ENCODE results near the gene DDRGK1. TPM values are rescaled to one million over a fixed set of nuclear protein-coding genes. Genes with fewer than 3 reads are reported as not detected.

The DDRGK1 gene
- total RNA-seq, 1 experiment from 2014 or later, result 97.7 TPM

DNA sequence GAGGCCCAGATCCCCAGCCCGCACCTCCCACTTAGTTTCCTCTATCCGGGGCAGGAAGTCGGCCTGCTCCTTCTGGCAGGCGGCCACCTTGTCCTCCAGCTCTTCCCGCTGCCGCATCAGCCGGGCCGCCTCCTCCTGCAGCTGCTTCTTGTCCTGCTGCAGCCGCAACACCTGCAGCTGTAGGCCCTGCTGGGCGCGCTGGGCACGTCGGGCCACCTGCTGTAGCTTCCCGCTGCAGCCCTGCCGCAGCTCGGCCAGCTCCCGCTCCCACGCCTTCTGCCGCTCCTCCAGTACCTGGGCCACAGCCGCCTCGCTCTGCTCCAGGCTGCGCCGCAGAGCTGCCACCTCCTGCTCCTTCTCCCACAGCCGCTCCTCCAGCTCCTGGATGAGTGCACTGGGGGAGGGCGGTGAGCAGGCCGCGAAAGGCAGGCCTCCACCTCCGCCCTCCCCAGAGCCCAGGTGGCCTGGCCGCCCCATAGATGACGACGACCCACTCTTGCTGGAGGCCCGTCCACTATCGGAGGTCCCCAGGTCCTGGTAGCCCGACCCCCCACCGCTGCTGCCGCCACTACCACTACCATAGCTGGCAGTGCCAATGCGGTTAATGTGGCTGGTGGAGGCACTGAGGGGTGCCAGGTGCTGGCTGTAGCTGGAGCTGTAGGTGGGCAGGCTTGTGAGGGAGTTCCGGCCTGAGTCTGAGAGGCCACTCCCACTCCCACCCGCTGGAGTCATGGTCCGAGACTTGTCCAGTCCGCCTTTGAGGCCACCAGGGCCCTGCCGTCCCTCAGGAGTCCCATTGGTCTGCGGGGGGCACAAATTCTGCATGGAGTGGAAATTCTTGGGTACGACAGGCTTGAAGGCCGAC is 38.8 kb downstream of the DDRGK1 start:
- no peak overlapping the region for H3K9ac ChIP-seq (ENCODE audit: low read length)
- peak overlapping the region; percentile 76 for H2AFZ ChIP-seq (ENCODE audit: low read length)
- H3K9me3 ChIP-seq (ENCODE audit: low read length), result no peaks in the 10 kb centered on the region
- H3K79me2 ChIP-seq (ENCODE audit: low read length), result no peaks in the 10 kb centered on the region
- ChIA-PET POLR2A (ENCODE audit: unreplicated experiment) (interaction anchor here (0.6 kb wide), 1 partner anchor 80 kb away, joined by 38 read pairs; no protein-coding TSS in a partner anchor), CTCF (no interaction called here)
- TF ChIP-seq, protein P1, sequence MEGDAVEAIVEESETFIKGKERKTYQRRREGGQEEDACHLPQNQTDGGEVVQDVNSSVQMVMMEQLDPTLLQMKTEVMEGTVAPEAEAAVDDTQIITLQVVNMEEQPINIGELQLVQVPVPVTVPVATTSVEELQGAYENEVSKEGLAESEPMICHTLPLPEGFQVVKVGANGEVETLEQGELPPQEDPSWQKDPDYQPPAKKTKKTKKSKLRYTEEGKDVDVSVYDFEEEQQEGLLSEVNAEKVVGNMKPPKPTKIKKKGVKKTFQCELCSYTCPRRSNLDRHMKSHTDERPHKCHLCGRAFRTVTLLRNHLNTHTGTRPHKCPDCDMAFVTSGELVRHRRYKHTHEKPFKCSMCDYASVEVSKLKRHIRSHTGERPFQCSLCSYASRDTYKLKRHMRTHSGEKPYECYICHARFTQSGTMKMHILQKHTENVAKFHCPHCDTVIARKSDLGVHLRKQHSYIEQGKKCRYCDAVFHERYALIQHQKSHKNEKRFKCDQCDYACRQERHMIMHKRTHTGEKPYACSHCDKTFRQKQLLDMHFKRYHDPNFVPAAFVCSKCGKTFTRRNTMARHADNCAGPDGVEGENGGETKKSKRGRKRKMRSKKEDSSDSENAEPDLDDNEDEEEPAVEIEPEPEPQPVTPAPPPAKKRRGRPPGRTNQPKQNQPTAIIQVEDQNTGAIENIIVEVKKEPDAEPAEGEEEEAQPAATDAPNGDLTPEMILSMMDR (conservative IDR thresholded peaks at IDR 0.05; ENCODE audit: low read depth, low read length), result no peak
- TF ChIP-seq EZH2phosphoT487 (IDR thresholded peaks at IDR 0.05; ENCODE audit: borderline replicate concordance, low read length) (no peak), EZH2 (IDR thresholded peaks at IDR 0.05; ENCODE audit: low read length, unreplicated experiment) (no peak)
- DNase-seq, result peak; percentile 35
- no peaks in the 10 kb centered on the region for H3K9me2 ChIP-seq (replicated peaks; ENCODE audit: low read length)
- H3K4me1 ChIP-seq (ENCODE audit: insufficient read depth, low read length), result no peaks in the 10 kb centered on the region; the same call in 1 of the 2 replicates
- no peaks in the 10 kb centered on the region for H3F3A ChIP-seq (ENCODE audit: low read length, unreplicated experiment)
- peak; percentile 60 for ATAC-seq
- H4K20me1 ChIP-seq (ENCODE audit: low read length), result no peaks in the 10 kb centered on the region
- H3K27ac ChIP-seq (ENCODE audit: low read length), result no peak overlapping the region
- H3K4me2 ChIP-seq (ENCODE audit: low read length), result peak overlapping the region; percentile 79; the same call in 1 of the 2 replicates
- no TSS peak for BruUV-seq (replicated peaks)
- peak overlapping the region; percentile 57; the same call in 1 of the 2 replicates for H3K4me3 ChIP-seq (ENCODE audit: low read length)
- H3K36me3 ChIP-seq (ENCODE audit: low read depth, low read length), result no peaks in the 10 kb centered on the region
- H3K27me3 ChIP-seq (ENCODE audit: low read length), result no peaks in the 10 kb centered on the region
- intact Hi-C loops (cut with micrococcal nuclease), result no loop called here

DNA sequence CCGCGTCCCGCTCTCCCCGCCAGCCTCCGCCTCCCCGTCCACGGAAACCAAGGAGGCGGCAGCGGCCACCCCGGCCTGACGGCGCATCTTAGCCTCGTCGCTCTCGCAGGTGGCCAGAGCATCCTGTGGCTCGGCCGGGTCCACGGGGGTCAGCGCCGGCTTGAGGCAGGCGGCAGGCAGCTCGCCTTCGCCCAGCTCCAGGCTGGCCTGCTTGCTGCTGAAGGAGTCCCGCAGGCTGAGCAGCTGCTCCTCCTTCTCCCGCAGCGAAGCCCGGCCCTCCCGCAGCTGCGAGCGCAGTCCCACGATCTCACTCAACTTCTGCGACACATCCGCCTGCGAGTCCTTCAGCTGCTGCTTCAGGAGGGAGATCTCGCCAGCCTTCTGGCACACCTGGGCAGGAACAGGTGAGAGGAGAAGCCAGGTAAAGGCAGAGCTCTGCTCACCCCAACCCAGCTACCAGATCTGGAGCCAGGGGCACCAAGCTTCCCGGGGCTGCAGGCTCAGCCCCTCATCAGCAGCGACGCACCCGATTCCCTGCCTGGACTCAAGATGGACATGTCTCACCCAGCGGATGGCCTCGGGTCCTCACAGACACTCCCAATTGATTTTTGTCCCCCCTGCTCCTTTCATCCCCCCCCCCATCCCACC is 39.6 kb downstream of the DDRGK1 start:
- CTCF ChIA-PET, result no interaction called here

DNA sequence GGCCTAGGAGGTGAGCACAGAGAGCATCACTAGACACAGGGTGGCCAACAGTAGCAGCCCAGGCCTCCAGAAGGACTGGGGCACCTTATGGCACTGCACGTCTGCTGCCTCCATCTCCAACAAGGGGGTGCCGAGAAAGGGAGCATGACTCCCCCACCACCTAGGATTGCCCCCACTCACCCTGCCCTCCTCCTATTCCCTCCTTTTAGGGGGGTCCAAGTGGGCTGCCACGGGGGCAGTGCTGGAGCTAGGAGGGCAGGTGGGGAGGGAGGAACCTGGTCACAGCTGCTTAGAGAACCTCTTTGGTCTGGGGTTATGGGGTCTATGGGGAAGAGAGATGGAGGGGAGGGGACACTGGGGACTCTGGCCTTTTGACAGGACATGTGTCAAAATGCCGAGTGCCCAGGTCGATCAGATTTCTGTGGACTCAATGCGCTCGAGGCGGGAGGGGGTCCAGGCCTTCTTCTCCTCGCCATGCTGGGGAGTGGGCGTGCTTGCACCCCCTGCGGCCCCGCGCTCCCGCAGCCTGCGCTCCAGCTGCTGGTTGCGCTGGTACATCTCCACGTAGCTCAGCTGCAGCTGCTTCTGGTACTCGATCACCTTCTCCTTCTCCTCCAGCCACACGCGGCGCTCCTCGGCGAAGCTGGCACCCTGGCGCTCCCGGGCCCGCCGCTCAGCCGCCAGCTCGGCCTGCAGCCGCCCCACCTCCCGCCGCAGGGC is 40.3 kb downstream of the DDRGK1 start:
- Histone ChIP-seq H3K4me2 (ENCODE audit: low read length) (peak overlapping the region; percentile 79), H3K4me1 (ENCODE audit: insufficient read depth, low read length) (no peaks in the 10 kb centered on the region; the same call in 1 of the 2 replicates), H3K27me3 (ENCODE audit: low read length) (no peaks in the 10 kb centered on the region), H3F3A (ENCODE audit: low read length, unreplicated experiment) (no peaks in the 10 kb centered on the region), H3K9ac (ENCODE audit: low read length) (no peak overlapping the region), H3K79me2 (ENCODE audit: low read length) (peaks cover 9% of the 10 kb centered on the region), H3K9me2 (replicated peaks; ENCODE audit: low read length) (no peaks in the 10 kb centered on the region), H3K36me3 (ENCODE audit: low read depth, low read length) (no peaks in the 10 kb centered on the region), H3K9me3 (ENCODE audit: low read length) (no peaks in the 10 kb centered on the region), H4K20me1 (ENCODE audit: low read length) (peaks cover under 1% of the 10 kb centered on the region), H3K4me3 (ENCODE audit: low read length) (peak overlapping the region; percentile 57; the same call in 1 of the 2 replicates), H3K27ac (ENCODE audit: low read length) (no peak overlapping the region), H2AFZ (ENCODE audit: low read length) (peak overlapping the region; percentile 76)
- no TSS peak for BruUV-seq (replicated peaks)
- ATAC-seq, result no peak; the same call in 1 of the 2 replicates
- ChIA-PET POLR2A (ENCODE audit: unreplicated experiment) (no interaction called here), CTCF (no interaction called here)
- DNase-seq, result no peak
- TF ChIP-seq EZH2 (IDR thresholded peaks at IDR 0.05; ENCODE audit: low read length, unreplicated experiment), result no peak
- no peak for TF ChIP-seq EZH2phosphoT487 (IDR thresholded peaks at IDR 0.05; ENCODE audit: borderline replicate concordance, low read length)
- TF ChIP-seq, protein P1 (conservative IDR thresholded peaks at IDR 0.05; ENCODE audit: low read depth, low read length), result no peak
- intact Hi-C loops (cut with micrococcal nuclease), result no loop called here

More for the DNA sequence above, 39.6 kb downstream of the DDRGK1 start:
- intact Hi-C loops (cut with micrococcal nuclease), result no loop called here
- Histone ChIP-seq H4K20me1 (ENCODE audit: low read length) (no peaks in the 10 kb centered on the region), H3K27ac (ENCODE audit: low read length) (no peak overlapping the region), H3K4me2 (ENCODE audit: low read length) (peak overlapping the region; percentile 79), H3K9ac (ENCODE audit: low read length) (no peak overlapping the region), H3K9me3 (ENCODE audit: low read length) (no peaks in the 10 kb centered on the region), H3F3A (ENCODE audit: low read length, unreplicated experiment) (no peaks in the 10 kb centered on the region), H3K36me3 (ENCODE audit: low read depth, low read length) (no peaks in the 10 kb centered on the region), H3K79me2 (ENCODE audit: low read length) (peaks cover 2% of the 10 kb centered on the region), H3K27me3 (ENCODE audit: low read length) (no peaks in the 10 kb centered on the region), H3K4me1 (ENCODE audit: insufficient read depth, low read length) (no peaks in the 10 kb centered on the region; the same call in 1 of the 2 replicates), H2AFZ (ENCODE audit: low read length) (peak overlapping the region; percentile 76), H3K9me2 (replicated peaks; ENCODE audit: low read length) (no peaks in the 10 kb centered on the region), H3K4me3 (ENCODE audit: low read length) (peak overlapping the region; percentile 57)
- POLR2A ChIA-PET (ENCODE audit: unreplicated experiment), result interaction anchor here (0.5 kb wide), 1 partner anchor 42 kb away, joined by 3 read pairs; no protein-coding TSS in a partner anchor
- ATAC-seq (peak; percentile 41), DNase-seq (no peak)
- no TSS peak for BruUV-seq (replicated peaks)
- no peak for TF ChIP-seq EZH2phosphoT487 (IDR thresholded peaks at IDR 0.05; ENCODE audit: borderline replicate concordance, low read length)
- TF ChIP-seq EZH2 (IDR thresholded peaks at IDR 0.05; ENCODE audit: low read length, unreplicated experiment), result no peak
